Heart right ventricle (tissue), 16 donors: ENCODE data around the gene CDK6. TPM values are rescaled to one million over a fixed set of nuclear protein-coding genes. Genes with fewer than 3 reads are reported as not detected.
A peak's percentile ranks its signal among the peaks of the same experiment; 100 is the strongest.

Experiments used
- ATAC-seq, 8 donors: fragments of 200-7000 bp; cut with Tn5 transposase; one replicate each; pipeline ENCODE4 v1.9.1; 2020; ENCODE audit warnings: mild to moderate bottlenecking in 8 of 8, moderate library complexity in 8 of 8, moderate number of reproducible peaks in 1 of 8
- DNase-seq, 2 donors: peaks; one replicate each; pipeline ENCODE4 v3.0.0-alpha.2; 2020
- H3K27ac ChIP-seq, 10 donors: fragments of 200-600 bp; sonication (generic) in 2 of 10; one replicate each; pipeline versions ENCODE4 v1.5.0 to v1.8.0; 2020 to 2022; ENCODE audit warnings: mild to moderate bottlenecking in 3 of 10
- H3K27me3 ChIP-seq, 7 donors: fragments of 200-600 bp; one replicate each; pipeline ENCODE4 v1.8.0; 2021 to 2022; ENCODE audit warnings: mild to moderate bottlenecking in 2 of 7
- H3K36me3 ChIP-seq, 9 donors: fragments of 200-600 bp; sonication (generic) in 1 of 9; one replicate each; pipeline versions ENCODE4 v1.5.0 to v1.8.0; 2020 to 2022; ENCODE audit warnings: mild to moderate bottlenecking in 2 of 9
- H3K4me1 ChIP-seq, 9 donors: fragments of 200-600 bp; sonication (generic) in 1 of 9; one replicate each; pipeline versions ENCODE4 v1.5.0 to v1.8.0; 2020 to 2022; ENCODE audit warnings: mild to moderate bottlenecking in 4 of 9
- H3K4me3 ChIP-seq, 10 donors: fragments of 200-600 bp; sonication (generic) in 2 of 10; one replicate each; pipeline versions ENCODE4 v1.5.0 to v1.8.0; 2020 to 2022; ENCODE audit warnings: mild to moderate bottlenecking in 7 of 10, moderate library complexity in 2 of 10
- H3K9me3 ChIP-seq, 11 donors: fragments of 200-600 bp in 10 of 11; sonication (generic) in 2 of 11; one replicate each; pipeline versions ENCODE4 v1.5.0 to v1.8.0; 2013 to 2022; ENCODE audit warnings: mild to moderate bottlenecking in 2 of 11, control low read depth in 1 of 11, moderate library complexity in 1 of 11
- CTCF ChIP-seq, 9 donors: fragments of 200-600 bp; sonication (generic) in 2 of 9; IDR thresholded peaks; one replicate each; pipeline versions ENCODE4 v1.5.0 to v1.8.0; 2021 to 2022; ENCODE audit warnings: antibody characterized with exemption in 9 of 9, mild to moderate bottlenecking in 5 of 9, moderate library complexity in 1 of 9
- WGBS, 2 donors: extraction: QIAGEN DNeasy Blood & Tissue Kit; methylation state at CpG; one replicate each; pipeline ENCODE4 v1.1.7; 2013; ENCODE audit warnings: inconsistent platforms in 1 of 2; 5-methylcytosine and 5-hydroxymethylcytosine counted together
- intact Hi-C, 10 donors: fragments of 100-400 bp; cut with DNase I; formaldehyde crosslinking; loops; one replicate each; pipeline versions ENCODE4 v1.11.1 to v1.14.2; 2022
- polyA plus RNA-seq, 2 donors: library from polyadenylated mRNA; stranded (reverse); fragments of 200-250 nt; gene quantifications; one replicate each; pipeline ENCODE4 v1.2.3, GENCODE V29; 2013
- total RNA-seq, 10 donors: library from RNA; stranded (reverse); fragmentation: NEBNext Ultra II Directional in 3 of 10; extraction: Animal tissue kit (Norgen Biotek cat#: 25700) in 3 of 10; gene quantifications; one replicate each; pipeline versions ENCODE4 v1.2.1 to v1.2.4, GENCODE V29; 2021 to 2023
- donor health status: Arrhythmogenic right ventricular cardiomyopathy.
- donor health status: ischemic (EF 13 %, LVEDD 7.1; RV severe dilation, severe dysfunction).
- donor health status: healthy with polysubstance abuse.
- donor health status: DM: no; HTN: yes; CAD: no.
- donor health status: DM: no; HTN: no; CAD: no.
- donor health status: ischemic (EF 25% LVEDD 6.9; RV normal size, moderate dysfunction).
- donor health status: ischemic (EF 25% LVEDD 5.7; RV mildly dilated, moderate dysfunction).
- donor health status: healthy.
- donor health status: DM: yes; HTN: yes; CAD: no.
- donor health status: Ischemic cardiomyopathy.
- donor health status: ischemic (EF 35%, LVEDD 5.7; RV mildly dilated, moderate dysfunction).
- donor health status: nonischemic (EF 11% LVEDD 7.7; RV severe dilation, severe dysfunction).
- donor health status: DM: yes; HTN: yes; CAD: no.
- donor health status: PGD.
- donor health status: ischemic (EF 29% LVEDD 5.4; RV normal size, mild dysfunction).
- donor health status: nonischemic (EF 23%, LVEDD 6.1; RV moderate dilation, normal function).

CDK6 gene
- total and polyA plus RNA-seq, 12 donors, result 2.6 to 31.5 (median 16.4) TPM

GRCh38 chr7:92881091-92881485 lies 44.7 kb upstream of the CDK6 start:
- intact Hi-C loops, result loop anchor here in 1 of 10 donors (5.0 kb wide), 1 partner anchor 259 kb away; no protein-coding TSS in a partner anchor
- no peaks in the 10 kb centered on the region for H3K27me3 ChIP-seq
- no peaks in the 10 kb centered on the region for H3K4me1 ChIP-seq
- no peak overlapping the region for H3K4me3 ChIP-seq
- ATAC-seq (no peak), DNase-seq (no peak)
- no peak for TF ChIP-seq CTCF (IDR thresholded peaks at IDR 0.05)
- no peaks in the 10 kb centered on the region for H3K36me3 ChIP-seq
- 92 to 97% methylated on average over 4 of the region's 4 CpGs for WGBS, 2 donors
- no peak overlapping the region for H3K27ac ChIP-seq
- peaks cover 0 to 29% (median 9%) of the 10 kb centered on the region in 11 donors for H3K9me3 ChIP-seq

- Histone ChIP-seq H3K27ac (no peak overlapping the region), H3K27me3 (no peaks in the 10 kb centered on the region), H3K36me3 (no peaks in the 10 kb centered on the region), H3K9me3 (peaks cover 0 to 24% (median 9%) of the 10 kb centered on the region in 11 donors), H3K4me1 (no peaks in the 10 kb centered on the region), H3K4me3 (no peak overlapping the region)
- intact Hi-C loops, result loop anchor here in 2 of 10 donors (1.0 to 5.0 kb wide), 2 partner anchors 258 to 259 kb away; no protein-coding TSS in a partner anchor
- 86 to 93% methylated on average over 2 of the region's 2 CpGs for WGBS, 2 donors
- ATAC-seq (peak in 4 of 8 donors; percentile 46 to 68 (median 49)), DNase-seq (no peak)
- TF ChIP-seq CTCF (IDR thresholded peaks at IDR 0.05), result peak in 7 of 9 donors; percentile 20 to 47 (median 36)
These were observed 44.1 kb upstream of the CDK6 start for GRCh38 chr7:92880212-92881090.

GRCh38 chr7:92877367-92877766 lies 41.0 kb upstream of the CDK6 start:
- peaks cover 0 to 9% (median 2%) of the 10 kb centered on the region in 11 donors for H3K9me3 ChIP-seq
- no peaks in the 10 kb centered on the region for H3K36me3 ChIP-seq
- 85 to 92% methylated on average over 1 of the region's 1 CpG for WGBS, 2 donors
- no peak overlapping the region for H3K27ac ChIP-seq
- no peak overlapping the region for H3K4me3 ChIP-seq
- ATAC-seq (no peak), DNase-seq (no peak)
- intact Hi-C loops, result no loop called here
- H3K4me1 ChIP-seq, result no peaks in the 10 kb centered on the region
- no peak for TF ChIP-seq CTCF (IDR thresholded peaks at IDR 0.05)
- no peaks in the 10 kb centered on the region for H3K27me3 ChIP-seq

DNA sequence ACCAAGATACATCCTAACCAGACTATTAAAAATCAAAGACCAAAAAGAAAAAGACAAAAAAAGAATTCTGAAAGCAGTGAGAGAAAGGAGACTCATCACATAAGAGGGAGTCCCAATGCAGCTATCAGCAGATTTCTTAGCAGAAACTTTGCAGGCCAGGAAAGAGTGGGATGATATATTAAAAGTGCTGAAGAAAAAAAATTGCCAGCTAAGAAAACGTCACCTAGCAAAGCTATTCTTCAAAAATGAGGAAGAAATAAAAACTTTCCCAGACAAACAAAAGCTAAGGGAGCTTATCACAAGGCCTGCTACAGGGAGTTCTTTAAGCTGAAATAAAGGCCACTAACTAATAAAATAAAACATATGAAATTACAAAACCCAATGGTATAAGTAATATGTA lies 40.5 kb upstream of the CDK6 start:
- H3K4me3 ChIP-seq, result no peak overlapping the region
- ATAC-seq (no peak), DNase-seq (no peak)
- no peak for TF ChIP-seq CTCF (IDR thresholded peaks at IDR 0.05)
- H3K27ac ChIP-seq, result no peak overlapping the region
- intact Hi-C loops, result no loop called here
- H3K9me3 ChIP-seq, result peaks cover 0 to 4% (median 0%) of the 10 kb centered on the region in 11 donors
- 69 to 77% methylated on average over 1 of the region's 1 CpG for WGBS, 2 donors
- no peaks in the 10 kb centered on the region for H3K27me3 ChIP-seq
- H3K4me1 ChIP-seq, result no peaks in the 10 kb centered on the region
- no peaks in the 10 kb centered on the region for H3K36me3 ChIP-seq
